Upper lobe of left lung (tissue), 4 donors: ENCODE data around the gene MID1.

Source experiments
- CTCF ChIP-seq, 6 experiments: fragments of 450-650 bp in 4 of 6; fragments of 200-600 bp in 2 of 6; sonication (generic) in 2 of 6; IDR thresholded peaks; one replicate each; pipeline ENCODE4 v1.5.1; 2016 to 2019; ENCODE audit warnings: antibody characterized with exemption in 6 of 6
- POLR2AphosphoS5 ChIP-seq, 2 donors: sonication (generic); formaldehyde crosslinking; IDR thresholded peaks; one replicate each; pipeline ENCODE4 v1.5.1; 2017; ENCODE audit warnings: antibody characterized with exemption in 2 of 2

- TF ChIP-seq POLR2AphosphoS5 (IDR thresholded peaks at IDR 0.05) (no peak), CTCF (IDR thresholded peaks at IDR 0.05) (no peak)
These were observed 28.7 kb downstream of the MID1 start for GRCh38 chrX:10591363-10592335.
